ENCODE results near the gene TEX48. TPM values are rescaled to one million over a fixed set of nuclear protein-coding genes. Genes with fewer than 3 reads are reported as not detected.
A peak's percentile ranks its signal among the peaks of the same experiment; 100 is the strongest.

The TEX48 gene
- polyA plus RNA-seq, 1 donor, result not detected

- DNase-seq, result no peak
Observed at GRCh38 chr9:114666851-114667250, 15.1 kb downstream of the TEX48 start.

- DNase-seq, result no peak
Observed at GRCh38 chr9:114666401-114666800, 15.6 kb downstream of the TEX48 start.

GRCh38 chr9:114664181-114664580 is 17.8 kb downstream of the TEX48 start:
- no peak for DNase-seq

DNA sequence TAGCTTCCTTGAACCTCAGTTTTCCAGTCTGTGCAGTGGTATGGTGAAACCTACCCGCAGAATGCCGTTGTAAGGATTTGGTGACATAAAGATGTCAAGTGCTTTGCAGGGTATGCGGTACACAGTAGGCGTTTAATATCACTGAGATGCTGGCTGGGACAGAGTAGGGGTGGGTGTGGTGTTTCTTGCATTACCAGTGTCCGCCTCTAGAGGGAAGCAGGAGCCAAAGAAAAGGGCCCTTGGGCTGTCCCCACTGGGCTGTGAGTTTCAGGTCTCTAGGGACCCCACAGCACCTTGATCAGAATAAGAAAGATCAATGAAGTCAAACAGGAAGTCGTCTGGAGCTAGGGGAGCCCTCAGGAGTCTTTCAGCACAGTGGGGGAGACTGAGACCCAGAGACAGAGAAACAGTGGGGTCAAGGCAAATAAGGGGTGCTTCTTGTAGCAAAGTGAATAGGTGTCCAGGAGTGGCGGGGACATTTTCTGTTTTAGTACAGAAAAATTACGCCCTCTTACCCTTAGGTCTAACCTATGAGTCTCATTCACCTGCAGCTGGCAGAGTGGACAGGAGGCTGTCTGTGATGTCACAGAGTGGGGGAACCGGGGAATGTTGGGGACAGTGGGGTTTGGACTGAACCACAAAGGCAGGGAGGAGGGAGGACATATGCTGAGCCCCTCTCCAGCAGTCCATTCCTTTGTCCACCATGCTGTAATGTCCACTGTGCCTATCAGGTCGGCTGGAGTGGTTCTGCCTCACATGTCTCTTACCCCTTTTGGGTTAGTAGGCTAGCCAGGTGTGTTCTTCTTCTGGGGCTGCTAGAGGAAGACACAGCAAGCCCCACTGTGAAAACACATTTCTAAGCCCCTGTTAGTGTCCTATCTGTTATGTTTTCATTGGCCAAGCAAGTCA is 19.7 kb downstream of the TEX48 start:
- no peak for DNase-seq

DNA sequence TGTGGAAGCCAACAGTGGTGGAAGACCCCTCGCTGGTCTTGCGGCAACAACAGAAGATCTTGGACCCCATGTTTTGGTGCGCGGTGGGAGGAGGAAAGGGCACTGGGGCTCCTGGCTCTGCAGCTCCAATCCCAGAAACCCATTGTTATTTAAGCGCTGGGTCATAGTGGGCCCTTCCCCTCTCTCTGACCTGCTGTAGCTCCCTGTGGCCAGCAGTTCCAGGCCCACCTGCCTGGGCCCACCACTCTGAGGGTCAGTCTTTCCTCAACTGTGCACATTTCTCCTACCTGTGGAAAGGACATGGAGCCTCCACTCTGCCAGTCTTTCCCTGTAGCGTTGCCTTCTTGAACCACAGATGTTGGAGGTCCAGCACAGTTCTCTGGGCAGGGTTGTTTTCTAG is 24.3 kb downstream of the TEX48 start, which contains the start of gene TEX53:
TSS of gene TEX53 (minus strand) at position 101 of the 400 bp plus-strand sequence. CDS start at position 70, 31 bp downstream.
- no peak for DNase-seq

GRCh38 chr9:114656301-114656700 is 25.7 kb downstream of the TEX48 start:
- DNase-seq, result no peak

DNA sequence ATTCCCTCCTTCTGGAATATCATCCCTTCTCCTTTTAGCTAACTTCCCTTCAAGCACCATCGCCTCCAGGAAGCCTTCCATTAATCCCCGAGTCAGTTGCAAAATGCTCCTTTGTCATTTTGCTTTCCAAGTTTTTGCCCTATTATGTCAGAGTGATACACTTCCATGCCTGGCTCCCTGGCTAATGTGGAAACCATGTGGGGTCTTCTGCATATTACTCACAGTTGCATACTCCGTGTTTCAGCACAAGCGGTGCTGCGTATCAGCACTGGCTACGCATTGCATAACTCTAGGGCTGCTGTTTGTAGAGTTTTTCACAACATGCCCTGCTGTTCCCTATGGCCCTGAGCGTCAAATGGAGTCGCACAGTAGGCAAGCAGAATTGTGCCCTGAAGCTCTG is 26.3 kb downstream of the TEX48 start:
- DNase-seq, result no peak

- peak; percentile 66 for DNase-seq
Observed at GRCh38 chr9:114653556-114654159, 28.3 kb downstream of the TEX48 start.

DNA sequence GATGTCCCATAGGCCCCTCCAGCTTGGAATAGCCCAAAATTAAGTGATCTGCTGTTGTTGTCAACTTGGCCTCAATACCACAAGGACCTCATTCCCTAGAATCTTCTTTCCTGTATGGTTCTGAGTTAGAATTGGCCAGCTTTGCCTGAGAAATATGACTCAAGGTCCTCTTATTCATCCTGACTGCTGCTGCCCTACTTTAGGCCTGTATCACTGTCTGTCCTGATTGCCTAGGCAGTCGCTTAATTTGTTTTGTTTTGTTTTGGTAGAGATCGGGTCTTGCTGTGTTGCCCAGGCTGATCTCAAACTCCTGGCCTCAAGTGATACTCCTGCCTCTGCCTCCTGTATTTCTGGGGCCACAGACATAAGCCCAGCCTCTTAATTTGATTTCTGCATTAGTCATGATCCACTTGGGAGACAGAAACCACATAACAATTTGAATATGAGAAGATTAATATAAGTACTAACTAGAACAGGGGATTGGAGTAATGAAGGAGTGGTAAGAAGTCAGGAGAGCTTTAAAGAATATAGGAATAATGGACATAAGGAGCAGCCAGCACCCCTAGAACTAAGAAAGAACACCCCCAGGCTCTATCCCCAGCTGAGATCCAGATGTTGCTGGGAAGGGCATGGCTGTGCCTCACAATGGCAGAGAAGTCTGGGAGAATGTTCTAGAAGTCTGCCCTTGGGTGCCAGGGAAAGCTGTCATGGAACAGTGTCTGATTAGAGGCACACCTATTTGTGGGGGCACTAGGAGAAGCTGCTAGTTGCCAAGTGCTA is 29.0 kb downstream of the TEX48 start:
- DNase-seq, result no peak

DNA sequence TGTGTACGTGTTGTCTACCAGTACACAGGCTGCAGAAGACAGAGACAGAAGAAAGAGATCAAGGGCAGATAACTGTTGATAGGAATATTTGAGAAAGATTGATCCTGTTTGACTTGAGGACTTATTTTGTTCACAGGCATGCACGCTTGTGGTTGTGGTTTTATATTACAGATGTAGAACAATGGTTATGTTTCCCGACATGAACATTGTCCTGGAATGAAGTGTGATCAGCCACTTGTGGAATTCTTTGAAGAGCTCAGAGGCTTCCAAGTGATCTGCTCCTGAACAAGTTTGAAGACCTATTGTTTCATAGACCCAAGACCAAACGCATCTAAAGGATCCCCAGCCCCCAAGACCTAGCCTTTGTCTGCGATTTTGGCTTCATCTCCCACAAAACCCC is 38.1 kb downstream of the TEX48 start:
- DNase-seq, result no peak

DNA sequence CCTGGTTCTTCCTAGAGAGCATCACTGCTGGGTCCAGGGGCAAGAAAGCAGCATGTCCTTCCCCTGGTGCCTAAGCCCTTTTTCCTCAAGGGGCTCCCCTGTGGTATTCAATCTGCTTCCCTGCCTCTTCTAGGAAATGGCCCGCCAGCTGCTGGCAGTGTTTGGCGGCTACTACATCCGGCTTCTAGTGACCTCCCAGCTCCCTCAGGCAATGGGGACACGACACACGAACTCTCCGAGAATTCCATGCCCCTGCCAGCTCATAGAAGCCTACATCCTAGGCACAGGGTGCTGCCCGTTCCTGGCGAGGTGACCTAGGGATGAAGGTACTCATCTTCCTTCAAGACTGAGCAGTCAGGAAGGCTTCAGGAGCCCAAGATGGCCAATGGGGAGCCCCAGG is 39.0 kb downstream of the TEX48 start:
- DNase-seq, result no peak

DNA sequence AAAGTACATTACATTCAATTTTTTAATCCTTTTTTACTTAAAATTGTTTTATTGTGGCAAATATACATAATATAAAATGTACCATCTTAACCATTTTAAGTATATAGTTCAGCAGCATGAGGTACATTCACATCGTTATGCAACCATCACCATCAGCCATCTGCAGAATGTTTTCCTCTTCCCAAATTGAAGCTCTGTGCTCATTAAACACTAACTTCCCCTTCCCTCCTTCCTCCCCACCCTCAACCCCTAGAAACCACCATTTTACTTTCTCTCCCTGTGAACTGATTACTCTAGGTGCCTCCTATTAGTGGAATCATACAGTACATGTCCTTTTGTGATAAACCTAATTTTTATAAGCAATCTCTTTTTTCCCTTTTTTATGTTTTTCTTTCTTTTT is 40.0 kb downstream of the TEX48 start:
- no peak for DNase-seq

GRCh38 chr9:114638404-114638803 is 43.6 kb downstream of the TEX48 start:
- DNase-seq, result no peak

DNA sequence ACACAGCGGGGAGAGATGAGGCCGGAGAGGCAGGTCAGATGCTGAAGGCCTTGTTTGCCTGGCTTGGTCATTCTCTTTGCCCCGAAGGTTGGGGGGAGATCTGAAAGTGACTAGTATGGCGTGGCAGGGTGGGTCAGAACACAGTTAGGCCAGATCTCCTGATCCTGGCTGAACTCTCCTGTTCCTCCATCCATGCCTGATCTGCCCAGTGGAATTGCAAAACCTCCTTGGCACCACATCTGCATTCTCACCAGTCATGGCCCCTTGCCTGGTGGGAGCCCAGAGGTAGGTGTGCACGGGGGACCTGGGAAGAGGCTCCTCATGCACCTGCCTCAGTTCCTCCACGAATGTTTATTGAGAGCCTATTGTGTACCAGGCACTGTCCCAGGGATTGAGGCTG is 47.6 kb downstream of the TEX48 start:
- DNase-seq, result no peak

DNA sequence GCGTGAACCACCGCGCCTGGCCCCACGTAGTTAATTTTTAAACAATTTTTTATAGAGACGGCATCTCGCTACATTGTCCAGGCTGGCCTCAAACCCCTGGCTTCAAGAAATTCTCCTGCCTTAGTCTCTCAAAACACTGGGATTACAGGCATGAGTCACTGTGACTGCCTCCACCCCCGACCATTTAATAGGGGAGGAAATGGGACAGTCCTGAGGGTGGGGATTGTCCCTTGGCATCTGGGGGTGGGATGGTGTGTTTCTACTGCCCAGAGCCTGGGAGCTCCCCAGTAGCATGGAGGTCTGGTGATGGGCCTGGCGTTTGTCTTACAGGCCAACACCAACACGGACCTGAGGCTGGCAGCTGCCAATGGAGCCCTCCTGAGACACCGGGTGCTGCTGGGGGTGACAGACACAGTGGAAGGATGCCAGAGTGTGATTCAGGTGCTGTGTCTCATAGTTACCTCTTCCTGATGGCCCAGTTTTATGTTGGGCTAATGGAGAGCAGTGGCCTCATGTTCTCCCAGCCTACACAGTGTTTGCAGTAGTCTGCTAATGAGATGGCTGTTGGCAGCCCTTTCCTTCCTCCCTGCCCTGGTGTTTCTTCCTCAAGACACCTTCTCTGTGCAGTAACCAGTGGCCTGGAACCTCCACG is 48.4 kb downstream of the TEX48 start:
- no peak for DNase-seq

DNA sequence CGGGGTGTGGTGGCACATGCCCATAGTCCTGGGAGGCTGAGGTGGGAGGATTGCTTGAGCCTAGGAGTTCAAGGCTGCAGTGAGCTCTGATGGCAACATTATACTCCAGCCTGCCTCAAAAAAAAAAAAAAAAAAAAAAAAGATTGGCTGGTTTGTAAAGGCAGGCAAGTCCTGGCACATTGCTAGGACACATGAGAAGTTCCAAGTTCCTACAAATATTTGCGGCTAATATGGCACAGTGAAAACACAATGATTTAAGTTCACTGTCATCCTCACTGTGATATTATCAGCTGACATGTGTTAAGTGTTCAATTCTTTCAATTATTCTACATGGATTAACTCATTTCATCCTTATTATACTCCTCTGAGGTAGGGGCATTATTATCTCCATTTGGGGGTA is 50.8 kb downstream of the TEX48 start:
- no peak for DNase-seq

GRCh38 chr9:114629563-114630090 is 52.4 kb downstream of the TEX48 start:
- DNase-seq, result no peak

DNA sequence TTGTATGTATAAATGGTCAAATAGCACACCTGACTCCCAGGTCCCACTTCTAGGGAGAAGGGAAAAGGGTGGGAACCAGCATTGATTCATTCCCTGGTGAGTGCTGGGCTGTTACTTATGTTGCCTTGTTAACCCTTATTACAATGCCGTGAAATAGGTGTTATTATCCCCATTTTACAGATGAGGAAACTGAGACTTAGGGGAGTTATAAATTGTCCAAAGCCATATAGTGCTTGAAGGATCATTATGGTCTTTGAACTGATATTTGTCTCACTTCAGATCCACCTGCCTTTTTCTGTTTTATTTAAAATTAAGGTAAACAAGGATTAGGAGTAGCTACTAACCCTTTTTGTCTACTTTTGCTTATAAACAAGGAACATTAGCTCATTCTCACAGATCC is 54.4 kb downstream of the TEX48 start:
- DNase-seq, result no peak

- no peak for DNase-seq
Observed at GRCh38 chr9:114626415-114627020, 55.5 kb downstream of the TEX48 start.

- DNase-seq, result no peak
Observed at GRCh38 chr9:114624677-114625076, 57.3 kb downstream of the TEX48 start.

GRCh38 chr9:114621975-114622609 is 59.9 kb downstream of the TEX48 start:
- DNase-seq, result no peak

All from hindlimb muscle (tissue), 1 donor.